TTC549 (cell line): Measurements from ENCODE around the gene RNASEL.
"Not testable (repeated sequence)": the region's sequence is repeated elsewhere in the genome, so short reads cannot be mapped to it uniquely, and the experiment has no call there.

Experiments used
- FAIRE-seq: peaks from 2 replicates; lab custom pipeline; 2012; peaks lifted over from hg19 to GRCh38; lab: Jason Lieb, UNC

Gene RNASEL, protein sequence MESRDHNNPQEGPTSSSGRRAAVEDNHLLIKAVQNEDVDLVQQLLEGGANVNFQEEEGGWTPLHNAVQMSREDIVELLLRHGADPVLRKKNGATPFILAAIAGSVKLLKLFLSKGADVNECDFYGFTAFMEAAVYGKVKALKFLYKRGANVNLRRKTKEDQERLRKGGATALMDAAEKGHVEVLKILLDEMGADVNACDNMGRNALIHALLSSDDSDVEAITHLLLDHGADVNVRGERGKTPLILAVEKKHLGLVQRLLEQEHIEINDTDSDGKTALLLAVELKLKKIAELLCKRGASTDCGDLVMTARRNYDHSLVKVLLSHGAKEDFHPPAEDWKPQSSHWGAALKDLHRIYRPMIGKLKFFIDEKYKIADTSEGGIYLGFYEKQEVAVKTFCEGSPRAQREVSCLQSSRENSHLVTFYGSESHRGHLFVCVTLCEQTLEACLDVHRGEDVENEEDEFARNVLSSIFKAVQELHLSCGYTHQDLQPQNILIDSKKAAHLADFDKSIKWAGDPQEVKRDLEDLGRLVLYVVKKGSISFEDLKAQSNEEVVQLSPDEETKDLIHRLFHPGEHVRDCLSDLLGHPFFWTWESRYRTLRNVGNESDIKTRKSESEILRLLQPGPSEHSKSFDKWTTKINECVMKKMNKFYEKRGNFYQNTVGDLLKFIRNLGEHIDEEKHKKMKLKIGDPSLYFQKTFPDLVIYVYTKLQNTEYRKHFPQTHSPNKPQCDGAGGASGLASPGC

DNA sequence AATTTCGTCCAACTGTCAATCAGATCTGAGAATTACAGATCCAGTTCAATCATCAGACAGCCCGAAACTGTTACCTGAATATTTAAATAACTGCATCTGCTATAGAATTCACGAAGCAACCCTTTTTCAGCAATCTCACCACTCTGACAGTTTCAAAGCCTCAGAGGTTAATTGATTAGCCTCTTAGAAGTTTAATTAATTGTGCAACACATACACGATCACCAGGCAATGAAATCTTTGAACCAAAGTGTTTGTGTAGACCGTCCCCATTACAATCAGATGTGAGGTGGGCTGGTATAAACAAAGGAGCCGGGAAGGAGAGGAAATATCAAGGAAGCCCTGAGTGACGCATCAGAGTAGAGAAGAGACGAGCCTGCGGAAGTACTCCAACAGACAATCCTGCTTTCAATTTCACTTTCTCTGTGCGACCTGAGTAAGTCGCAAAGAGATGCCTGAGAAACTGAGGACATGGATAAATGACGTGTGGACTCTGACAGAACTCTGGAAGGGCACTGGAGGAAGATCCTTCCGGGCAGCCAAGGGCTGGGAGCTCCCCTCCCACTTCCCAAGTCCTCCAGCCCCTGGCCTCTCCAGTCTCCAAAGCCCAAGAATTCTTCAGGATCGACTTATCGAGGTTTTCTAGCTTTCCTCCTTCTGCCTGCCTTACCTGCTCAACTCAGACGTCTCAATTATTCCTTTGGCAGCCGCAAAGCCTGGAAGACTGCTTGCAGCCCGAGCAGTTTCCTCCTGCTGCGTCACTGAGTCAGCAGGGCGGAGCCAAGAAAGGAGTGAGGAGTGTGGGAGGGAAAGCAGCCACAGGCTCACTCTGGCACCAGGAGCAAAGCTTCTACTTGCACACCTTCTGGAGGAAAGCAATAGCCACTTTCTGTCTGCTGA, at the start of gene RNASEL:
Gene RNASEL (minus strand): TSS at position 757 of the 897 bp plus-strand sequence. CDS start 2,450 bp downstream, outside the sequence.
- FAIRE-seq = no peak

DNA sequence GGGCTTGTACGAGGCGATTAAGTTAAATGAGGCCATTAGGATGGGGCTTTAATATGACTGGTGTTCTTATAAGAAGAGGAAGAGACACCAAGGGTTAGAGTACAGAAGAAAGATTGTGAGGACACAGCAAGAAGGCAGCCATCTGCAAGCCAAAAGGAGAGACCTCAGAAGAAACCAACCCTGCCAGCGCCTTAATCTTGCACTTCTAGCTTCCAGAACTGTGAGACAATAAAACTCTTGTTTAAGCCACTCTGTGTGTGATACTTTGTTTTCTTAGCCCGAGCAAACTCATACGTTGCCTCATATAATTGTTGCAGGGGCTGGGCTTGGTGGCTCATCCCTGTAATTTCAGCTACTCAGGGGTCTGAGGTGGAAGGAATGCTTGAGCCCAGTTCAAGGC, 48.7 kb upstream of the RNASEL start:
- FAIRE-seq = no peak

DNA sequence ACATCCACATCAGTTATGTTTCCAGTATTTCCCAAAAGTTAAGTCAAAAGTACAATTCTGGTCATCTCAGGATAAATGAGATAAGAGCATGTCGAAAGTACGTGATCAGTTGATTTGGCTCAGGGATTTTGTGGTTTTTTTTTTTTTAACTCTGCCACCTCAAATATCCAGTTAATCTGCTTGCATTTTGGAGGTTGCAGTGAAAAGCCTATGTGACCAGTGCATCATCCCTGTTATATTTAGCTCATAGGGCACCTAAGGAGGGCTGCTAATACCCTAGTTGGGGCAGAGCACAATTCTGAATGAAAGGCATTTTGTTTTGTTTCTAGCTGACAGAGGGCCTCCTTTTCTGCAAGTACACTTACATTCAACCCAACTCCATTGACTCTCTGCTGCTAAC, 46.8 kb upstream of the RNASEL start:
- FAIRE-seq = no peak

DNA sequence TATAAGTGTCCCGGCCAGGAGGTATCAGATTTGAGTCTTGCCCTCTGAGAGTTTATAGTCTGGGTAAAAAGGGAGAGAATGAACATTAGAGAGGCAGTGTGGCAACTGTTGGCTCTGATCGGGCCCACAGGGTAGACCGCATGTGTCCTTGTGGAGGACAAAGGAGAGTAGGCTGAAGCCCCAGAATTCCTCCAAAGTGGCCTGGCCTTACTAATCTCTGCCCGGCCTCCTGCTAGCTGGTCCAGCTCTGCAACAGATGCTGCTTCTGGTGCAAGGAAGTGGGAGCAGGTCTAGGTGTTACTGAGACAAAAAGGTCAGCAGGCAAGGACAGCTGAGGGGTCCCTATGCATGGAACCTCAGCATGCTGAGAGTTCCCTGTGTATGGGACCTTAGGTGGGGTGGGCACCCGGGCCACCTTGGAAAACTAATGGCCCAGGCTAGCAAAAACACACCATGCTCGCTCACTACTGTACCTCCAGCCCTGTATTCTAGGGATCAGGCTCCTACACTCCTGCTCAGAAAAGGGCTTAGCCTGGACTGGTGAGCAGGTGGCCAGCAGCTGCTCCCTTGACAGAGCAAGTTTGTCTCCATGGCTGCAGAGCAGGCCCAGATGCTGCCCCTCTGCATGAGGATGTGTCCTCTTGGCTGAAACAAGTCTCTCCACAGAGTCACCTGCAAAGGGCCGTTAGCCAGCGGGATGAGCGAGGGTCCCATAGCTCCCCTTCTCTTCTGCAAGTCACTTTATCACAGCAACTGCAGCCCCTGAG, 45.4 kb upstream of the RNASEL start:
- no peak for FAIRE-seq

DNA sequence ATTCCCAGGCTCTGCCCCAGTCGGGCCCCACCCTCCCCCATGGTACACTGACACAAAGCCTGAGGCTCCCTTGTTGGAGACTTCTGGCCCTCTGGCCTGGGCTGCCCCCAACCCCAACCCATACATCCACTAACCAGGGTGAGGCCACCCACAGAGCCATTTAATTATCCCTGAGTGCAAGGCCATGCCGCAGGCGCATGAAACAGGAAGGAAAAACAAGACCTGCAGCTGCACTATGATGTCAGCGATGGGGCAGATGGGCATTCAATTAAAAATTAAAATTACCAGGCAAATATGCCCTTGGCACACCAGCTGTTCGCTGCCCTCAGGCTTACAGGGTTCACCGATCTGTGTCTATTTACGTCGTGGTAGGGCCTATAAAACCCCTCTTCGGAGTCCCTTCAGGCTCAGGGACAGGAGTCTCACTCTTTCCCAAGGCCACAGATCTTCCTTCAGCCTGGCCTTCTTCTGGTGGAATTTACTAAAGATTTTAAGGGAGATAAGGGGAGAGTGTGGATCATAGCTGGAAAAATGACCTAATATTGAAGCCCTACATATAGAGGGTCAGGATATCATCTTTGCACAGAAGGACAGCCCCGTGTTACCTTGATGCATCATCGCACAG, 44.7 kb upstream of the RNASEL start:
- no peak for FAIRE-seq

DNA sequence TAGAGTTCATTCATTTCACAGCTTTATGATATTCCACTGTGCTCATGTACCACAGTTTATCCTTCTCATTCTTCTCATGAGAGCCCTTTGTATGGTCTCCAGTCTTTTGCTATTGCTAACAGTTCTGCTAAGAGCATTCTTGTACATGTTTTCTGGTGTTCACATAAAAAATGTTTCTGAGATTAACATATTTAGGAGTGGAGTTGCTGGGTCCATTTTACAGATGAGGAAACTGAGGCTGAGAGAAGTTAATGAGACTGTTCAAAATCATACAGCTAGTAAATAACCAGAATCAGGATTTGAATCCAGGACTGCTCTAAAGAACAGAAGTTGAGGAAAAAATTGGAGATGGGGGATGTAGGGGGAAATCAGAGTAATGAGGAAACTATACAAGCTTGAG, 44.0 kb upstream of the RNASEL start:
- FAIRE-seq = no peak

DNA sequence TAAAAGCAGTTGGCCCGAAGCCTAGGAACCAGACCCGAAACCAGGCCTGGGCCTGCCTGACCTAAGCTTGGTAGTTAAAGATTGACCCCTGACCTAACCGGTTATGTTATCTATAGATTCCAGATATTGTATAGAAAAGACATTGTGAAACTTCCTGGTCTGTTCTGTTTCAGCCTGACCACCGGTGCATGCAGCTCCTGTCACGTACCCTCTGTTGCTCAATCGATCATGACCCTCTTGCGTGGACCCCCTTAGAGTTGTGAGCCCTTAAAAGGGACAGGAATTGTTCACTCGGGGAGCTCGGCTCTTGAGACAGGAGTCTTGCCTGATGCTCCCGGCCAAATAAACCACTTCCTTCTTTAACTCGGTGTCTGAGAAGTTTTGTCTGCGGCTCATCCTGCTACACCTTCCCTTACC, 43.4 kb upstream of the RNASEL start:
- FAIRE-seq = not testable (repeated sequence)

DNA sequence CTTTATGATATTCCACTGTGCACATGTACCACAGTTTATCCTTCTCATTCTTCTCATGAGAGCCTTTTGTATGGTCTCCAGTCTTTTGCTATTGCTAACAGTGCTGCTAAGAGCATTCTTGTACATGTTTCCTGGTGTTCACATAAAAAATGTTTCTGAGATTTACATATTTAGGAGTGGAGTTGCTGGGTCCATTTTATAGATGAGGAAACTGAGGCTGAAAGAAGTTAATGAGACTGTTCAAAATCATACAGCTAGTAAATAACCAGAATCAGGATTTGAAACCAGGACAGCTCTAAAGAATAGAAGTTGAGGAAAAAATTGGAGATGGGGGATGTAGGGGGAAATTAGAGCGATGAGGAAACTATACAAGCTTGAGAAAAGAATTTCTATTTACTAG, 42.9 kb upstream of the RNASEL start:
- no peak for FAIRE-seq

DNA sequence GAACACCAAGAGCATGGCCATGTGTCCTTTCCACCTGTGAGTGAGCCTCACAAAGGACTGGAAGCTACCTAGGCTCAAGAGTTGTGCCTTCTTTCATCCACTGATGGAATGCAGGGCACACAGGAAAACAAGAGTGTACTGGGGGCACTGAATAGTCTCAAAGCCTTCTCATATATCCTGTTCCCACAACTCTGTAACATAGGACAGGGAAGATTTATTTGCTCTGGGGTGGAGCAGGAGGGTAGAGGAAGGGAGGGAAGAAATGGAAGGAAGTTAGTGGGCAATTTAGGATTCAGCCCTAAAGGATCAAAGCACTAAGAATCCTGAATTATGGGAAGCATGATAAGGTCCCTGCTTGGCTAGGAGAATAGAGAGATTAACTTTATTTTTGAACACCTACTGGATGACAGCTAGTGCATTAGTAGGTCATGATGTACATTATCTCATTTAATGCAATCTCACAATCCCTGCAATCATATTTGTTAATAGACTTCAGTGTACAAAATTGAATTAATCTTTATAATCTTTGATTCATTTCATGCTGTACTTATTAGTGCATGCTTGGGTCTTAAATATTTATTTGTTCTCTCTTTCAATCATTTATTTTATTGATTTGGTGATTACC, 42.1 kb upstream of the RNASEL start:
- no peak for FAIRE-seq

DNA sequence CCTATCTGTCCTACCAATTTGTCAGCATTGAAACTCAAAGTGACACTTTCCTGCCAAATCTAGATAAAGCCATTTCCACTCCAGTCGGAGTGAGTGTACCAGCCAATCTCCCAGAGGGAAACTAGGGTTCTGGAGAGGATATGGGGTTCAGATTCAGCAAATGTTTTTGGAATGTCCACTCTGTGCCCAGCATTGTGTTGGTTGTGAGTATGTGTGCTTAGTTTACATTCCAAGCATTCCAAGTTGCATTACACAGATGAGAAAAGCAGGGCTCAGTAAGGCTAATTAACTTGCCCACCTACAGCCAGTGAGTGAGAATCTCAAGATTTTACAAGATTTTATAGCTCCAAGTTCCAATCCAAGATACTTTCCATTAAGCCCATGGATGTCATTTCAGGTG, 41.5 kb upstream of the RNASEL start:
- no peak for FAIRE-seq

DNA sequence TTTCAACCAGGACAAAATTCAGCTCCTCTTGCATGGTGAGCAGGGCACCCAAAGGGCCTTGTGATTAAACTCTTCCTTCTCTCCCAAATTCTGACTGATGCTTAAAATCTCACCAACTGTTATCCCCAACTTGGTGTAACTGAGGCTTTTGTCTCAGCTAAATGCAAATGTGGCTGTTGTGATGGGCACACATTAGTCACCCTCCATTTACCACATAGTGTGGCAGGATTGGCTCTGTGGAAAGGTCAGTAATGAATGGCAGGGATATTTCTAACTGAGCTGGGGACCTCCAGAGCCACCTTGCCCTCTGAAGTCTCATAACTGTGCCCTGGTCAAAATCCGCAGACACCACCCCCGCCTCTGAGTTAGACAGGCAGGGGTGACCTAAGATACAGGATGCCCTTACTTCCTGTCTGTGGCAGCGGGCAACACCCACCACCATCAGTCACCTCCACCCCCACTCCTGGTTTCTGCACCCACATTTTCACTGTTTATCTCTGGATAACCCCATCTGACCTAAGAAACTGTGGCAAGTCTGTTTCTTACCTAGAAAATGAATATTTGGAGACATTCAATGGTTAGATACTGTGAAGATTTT, 40.5 kb upstream of the RNASEL start:
- no peak for FAIRE-seq

DNA sequence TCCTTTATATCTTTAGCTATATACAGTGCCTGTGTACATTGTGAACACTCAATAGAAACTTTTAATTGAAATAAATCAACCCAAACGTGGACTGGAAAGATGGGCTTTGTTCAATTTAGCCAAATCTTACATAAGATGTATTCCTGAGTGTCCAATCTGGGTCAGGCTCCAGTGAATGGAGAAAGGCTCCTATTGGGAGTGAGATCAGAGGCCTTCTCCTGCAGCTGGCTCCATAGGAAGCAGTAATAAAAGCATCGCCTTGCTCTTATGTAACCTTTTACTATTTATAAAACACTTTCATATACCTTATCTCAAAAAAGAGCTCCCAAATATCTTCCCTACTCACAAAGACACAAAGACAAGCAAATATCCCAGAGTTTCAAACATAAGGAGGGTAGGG, 40.0 kb upstream of the RNASEL start:
- no peak for FAIRE-seq

DNA sequence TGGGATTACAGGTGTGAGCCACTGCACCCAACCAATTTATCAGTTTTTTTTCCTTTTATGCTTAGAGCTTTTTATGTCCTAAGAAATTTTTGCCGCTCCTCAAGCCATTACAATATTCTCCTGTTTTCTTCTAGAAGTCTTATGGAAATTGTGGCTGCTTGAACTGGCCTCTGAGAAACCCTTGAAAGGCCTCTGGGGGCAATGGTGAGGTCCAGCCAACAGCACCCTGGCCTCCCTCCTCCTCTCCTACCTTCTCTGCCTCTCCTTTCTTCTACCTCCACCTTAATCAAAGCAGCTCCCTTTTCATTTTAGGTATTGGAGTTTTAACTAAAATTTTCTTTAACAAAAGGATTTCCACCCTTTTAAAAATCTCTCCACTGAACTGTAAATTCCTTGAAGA, 39.6 kb upstream of the RNASEL start:
- no peak for FAIRE-seq

DNA sequence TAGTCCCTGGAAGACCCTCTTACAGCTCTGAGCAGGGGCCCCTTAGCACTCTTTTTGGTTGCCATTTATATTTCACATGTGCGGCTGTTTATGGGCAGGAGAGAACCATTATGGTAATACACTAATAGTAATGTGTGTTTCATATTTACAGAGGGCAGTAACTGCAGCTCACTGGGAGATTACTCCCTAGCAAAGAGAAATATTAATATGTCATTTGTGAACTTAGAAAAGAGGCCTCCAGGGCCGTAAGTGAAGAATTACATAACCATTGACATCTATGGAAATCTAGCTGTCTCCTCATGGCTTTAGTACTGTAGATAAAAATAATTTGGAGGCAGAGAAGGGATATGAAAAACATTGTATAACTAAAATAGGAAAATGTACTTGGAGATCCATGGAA, 38.6 kb upstream of the RNASEL start:
- no peak for FAIRE-seq

DNA sequence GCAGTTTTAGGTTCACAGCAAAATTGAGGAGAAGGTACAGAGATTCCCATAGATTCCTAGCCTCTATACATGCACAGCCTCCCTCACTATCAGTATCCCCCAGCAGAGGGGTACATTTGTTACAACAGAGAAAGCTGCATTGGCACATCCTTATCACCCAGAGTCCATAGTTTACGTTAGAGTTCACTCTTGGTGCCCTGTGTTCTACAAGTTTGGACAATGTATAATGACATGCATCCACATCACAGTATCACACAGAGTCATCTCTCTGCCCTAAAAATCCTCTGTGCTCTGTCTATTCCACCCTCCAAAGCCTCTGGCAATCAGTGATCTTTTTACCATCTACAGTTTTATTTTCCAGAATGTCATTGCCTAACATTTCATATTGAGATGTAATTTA, 37.5 kb upstream of the RNASEL start:
- FAIRE-seq = no peak

DNA sequence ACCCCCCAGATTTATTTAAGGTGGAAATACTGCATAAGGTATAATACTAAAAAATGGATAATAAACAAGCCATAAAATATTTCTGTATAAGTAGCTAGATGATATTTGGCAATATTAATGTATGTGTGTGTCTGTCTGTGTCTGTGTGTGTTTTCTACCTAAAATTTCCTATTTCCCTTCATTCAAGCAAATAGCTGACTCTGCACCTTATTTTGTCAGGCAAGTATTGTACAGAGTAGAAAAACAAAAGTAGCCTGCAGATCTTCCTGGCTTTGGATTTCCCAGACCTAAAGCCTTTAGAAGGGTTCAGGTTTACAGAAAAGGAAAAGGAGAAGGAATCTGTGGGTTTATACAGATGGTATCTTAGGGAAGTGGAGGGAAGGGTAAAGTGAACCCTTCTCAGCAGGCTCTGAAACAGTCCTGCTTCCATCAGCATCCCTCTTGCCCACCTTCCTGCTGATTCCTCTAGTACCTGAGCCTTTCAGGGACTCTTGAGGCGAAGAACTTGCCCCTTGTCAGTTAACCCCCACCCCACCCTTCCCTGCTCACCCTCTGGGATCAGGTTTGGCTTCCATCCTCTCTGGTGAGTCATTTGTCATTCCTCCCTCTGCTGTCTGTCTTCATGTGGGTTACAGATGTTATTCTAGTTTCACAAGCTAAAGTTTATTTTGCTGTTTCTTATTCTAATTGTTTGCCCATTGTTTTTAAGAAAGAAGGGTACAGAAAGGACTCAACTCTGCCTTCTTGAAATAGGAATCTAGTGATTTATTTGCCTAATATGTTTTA, 36.9 kb upstream of the RNASEL start:
- no peak for FAIRE-seq

DNA sequence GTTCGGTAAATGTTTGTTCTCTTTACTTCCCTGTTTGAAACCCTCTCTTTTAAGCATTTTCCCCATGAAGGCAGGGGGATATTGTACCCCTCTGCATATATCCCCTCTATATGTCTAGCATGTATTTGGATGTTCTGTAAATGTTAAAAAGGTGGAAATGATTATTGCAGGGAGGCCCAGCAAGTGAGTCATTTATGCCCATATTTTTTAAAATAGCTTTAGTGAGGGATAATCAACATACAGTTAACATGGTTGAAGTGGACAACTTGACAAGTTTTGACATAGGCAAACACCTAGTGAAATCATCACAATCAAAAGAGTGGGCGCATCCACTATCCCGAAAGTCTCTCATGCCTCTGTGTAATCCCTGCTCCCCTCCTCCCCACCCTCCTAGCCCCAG, 36.0 kb upstream of the RNASEL start:
- FAIRE-seq = no peak

DNA sequence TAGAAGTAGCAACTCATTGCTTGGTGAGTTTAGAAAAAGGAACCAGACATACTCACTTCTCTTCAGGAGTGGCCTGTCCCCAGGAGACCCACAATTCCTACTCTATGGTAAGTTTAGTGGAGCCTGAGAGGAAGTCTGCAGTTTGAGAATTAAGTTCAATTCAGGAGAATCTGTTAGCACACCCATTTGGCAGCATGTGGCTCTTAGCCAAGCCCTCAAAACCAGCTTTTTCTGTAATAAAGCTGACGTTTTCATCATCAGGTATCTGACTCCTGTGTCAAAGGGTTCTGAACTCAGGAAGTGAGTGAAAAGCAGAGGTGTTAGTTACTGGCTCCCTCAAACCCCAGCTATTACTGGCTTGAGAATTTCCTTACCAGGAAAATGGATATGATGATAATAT, 35.5 kb upstream of the RNASEL start:
- FAIRE-seq = no peak

DNA sequence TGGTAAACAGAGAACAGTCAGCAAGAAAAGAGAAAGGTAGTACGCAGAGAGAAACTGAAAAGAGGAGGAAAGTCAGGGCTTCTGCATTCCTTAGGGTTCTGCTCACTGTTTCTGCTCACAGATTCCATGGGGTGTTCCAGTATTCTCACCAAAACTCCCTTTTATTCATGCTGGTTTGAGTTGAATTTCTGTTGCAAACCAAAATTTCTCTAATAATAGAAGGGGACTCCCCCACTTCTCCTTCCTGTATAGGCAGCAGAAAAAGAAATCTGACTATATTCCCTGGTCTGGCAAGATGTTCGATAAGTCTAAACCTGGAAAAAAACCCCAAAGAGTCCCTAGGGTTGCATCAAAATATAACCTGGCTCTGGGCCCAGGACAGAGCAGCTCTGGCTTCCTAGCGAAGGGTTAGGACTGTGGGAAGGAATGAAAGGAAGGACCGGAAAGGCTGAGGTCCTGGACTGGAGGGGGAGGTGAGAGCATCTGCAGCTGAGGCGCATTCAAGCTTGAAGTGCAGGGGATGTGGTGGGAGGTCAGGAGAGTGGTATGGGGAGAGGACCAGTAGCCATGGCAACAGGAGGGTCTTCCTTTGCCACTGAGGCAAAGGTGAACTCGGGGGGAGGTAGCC, 34.0 kb upstream of the RNASEL start:
- FAIRE-seq = no peak
